Measurements from ENCODE around the gene ALPL. TPM values are rescaled to one million over a fixed set of nuclear protein-coding genes. Genes with fewer than 3 reads are reported as not detected.

Gene ALPL
- total and polyA plus RNA-seq, 7 donors, result 0.36 to 7.8 (median 2.3) TPM

DNA sequence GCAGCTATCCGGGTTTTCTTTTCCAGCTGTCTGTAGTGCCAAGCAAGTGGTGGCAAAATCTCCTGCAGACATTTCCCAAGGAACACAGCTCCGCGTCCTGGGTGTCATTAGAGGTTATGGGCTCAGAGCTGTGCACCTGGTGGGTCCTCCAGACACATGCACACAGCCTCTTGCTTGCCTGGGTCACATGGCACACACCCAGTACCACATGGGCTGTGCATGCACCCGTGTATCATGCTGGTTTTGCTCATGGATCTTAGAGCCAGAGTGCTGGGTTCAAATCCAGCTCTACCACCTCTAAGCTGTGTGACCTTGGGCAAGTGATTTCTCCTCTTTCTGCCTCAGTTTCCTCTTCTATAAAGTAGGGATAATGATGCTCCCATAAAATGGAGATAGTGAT, 61.7 kb downstream of the ALPL start:
- DNase-seq, result no peak
- WGBS, 2 donors, result 88 to 89% methylated on average over 4 of the region's 4 CpGs
- H3K9me3 ChIP-seq, result no peaks in the 10 kb centered on the region
- H3K4me1 ChIP-seq, result peaks cover 0 to 14% (median 13%) of the 10 kb centered on the region in 4 donors
- H3K36me3 ChIP-seq, result no peaks in the 10 kb centered on the region
- no peak overlapping the region for H3K27ac ChIP-seq
- intact Hi-C loops (cut with DNase I), result no loop called here
- H3K27me3 ChIP-seq, result no peaks in the 10 kb centered on the region
- H3K4me3 ChIP-seq, result no peak overlapping the region
- TF ChIP-seq POLR2AphosphoS5 (IDR thresholded peaks at IDR 0.05) (no peak), EP300 (IDR thresholded peaks at IDR 0.05) (no peak), POLR2A (IDR thresholded peaks at IDR 0.05) (no peak)
- TF ChIP-seq, protein P1, sequence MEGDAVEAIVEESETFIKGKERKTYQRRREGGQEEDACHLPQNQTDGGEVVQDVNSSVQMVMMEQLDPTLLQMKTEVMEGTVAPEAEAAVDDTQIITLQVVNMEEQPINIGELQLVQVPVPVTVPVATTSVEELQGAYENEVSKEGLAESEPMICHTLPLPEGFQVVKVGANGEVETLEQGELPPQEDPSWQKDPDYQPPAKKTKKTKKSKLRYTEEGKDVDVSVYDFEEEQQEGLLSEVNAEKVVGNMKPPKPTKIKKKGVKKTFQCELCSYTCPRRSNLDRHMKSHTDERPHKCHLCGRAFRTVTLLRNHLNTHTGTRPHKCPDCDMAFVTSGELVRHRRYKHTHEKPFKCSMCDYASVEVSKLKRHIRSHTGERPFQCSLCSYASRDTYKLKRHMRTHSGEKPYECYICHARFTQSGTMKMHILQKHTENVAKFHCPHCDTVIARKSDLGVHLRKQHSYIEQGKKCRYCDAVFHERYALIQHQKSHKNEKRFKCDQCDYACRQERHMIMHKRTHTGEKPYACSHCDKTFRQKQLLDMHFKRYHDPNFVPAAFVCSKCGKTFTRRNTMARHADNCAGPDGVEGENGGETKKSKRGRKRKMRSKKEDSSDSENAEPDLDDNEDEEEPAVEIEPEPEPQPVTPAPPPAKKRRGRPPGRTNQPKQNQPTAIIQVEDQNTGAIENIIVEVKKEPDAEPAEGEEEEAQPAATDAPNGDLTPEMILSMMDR (IDR thresholded peaks at IDR 0.05), result no peak

DNA sequence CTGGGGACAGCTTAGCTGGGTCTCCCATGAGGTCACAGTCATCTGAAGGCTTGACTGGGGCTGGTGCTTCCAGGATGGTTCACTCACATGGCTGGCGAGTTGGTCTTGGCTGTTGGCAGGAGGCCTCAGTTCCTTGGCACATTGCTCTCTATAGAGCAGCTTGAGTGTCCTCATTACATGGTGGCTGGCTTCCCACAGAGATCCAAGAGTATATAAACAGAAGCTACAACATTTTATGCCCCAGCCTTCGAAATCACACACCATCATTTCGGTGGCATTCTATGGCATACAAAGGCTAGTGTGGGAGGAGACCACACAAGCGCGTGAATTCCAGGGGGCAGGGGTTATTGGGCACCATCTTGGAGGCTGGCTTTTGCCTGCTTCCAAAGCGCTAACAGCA, 63.0 kb downstream of the ALPL start:
- intact Hi-C loops (cut with DNase I), result no loop called here
- DNase-seq, result no peak
- Histone ChIP-seq H3K36me3 (no peaks in the 10 kb centered on the region), H3K27ac (no peak overlapping the region), H3K4me1 (peaks cover 0 to 14% (median 13%) of the 10 kb centered on the region in 4 donors), H3K9me3 (no peaks in the 10 kb centered on the region), H3K27me3 (no peaks in the 10 kb centered on the region), H3K4me3 (no peak overlapping the region)
- TF ChIP-seq POLR2A (IDR thresholded peaks at IDR 0.05), result no peak
- TF ChIP-seq, protein P1 (IDR thresholded peaks at IDR 0.05), result no peak
- TF ChIP-seq POLR2AphosphoS5 (IDR thresholded peaks at IDR 0.05), result no peak
- no peak for TF ChIP-seq EP300 (IDR thresholded peaks at IDR 0.05)
- WGBS, 2 donors, result 93 to 94% methylated on average over 6 of the region's 6 CpGs

DNA sequence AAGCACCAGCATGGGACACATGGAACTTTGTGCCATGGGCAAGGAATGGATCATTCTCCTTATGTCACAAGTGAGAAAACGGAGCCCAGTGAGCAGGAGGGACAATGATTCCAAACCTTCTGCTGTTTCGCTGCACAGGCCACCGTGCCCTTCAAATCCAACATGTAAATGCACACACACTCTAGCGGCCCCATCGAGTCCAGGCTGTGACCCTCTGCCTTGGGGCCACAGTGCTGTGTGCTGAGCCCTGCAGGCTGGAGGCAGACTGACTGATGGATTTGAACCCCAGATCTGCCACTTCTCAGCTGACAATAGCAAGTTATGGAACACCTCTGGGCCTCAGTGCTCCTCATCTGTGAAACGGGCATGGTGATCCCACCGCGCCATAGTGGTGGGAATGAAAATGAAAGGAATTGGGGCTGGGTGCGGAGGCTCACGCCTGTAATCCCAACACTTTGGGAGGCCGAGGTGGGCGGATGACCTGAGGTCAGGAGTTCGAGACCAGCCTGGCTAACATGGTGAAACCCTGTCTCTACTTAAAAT, 63.6 kb downstream of the ALPL start:
- Histone ChIP-seq H3K36me3 (no peaks in the 10 kb centered on the region), H3K4me3 (no peak overlapping the region), H3K4me1 (peaks cover 0 to 14% (median 13%) of the 10 kb centered on the region in 4 donors), H3K9me3 (no peaks in the 10 kb centered on the region), H3K27me3 (no peaks in the 10 kb centered on the region), H3K27ac (no peak overlapping the region)
- no peak for DNase-seq
- TF ChIP-seq EP300 (IDR thresholded peaks at IDR 0.05), result no peak
- TF ChIP-seq, protein P1 (IDR thresholded peaks at IDR 0.05), result no peak
- no peak for TF ChIP-seq POLR2A (IDR thresholded peaks at IDR 0.05)
- TF ChIP-seq POLR2AphosphoS5 (IDR thresholded peaks at IDR 0.05), result no peak
- intact Hi-C loops (cut with DNase I), result no loop called here
- whole genome bisulfite sequencing, 2 donors, result 87 to 88% methylated on average over 13 of the region's 13 CpGs

DNA sequence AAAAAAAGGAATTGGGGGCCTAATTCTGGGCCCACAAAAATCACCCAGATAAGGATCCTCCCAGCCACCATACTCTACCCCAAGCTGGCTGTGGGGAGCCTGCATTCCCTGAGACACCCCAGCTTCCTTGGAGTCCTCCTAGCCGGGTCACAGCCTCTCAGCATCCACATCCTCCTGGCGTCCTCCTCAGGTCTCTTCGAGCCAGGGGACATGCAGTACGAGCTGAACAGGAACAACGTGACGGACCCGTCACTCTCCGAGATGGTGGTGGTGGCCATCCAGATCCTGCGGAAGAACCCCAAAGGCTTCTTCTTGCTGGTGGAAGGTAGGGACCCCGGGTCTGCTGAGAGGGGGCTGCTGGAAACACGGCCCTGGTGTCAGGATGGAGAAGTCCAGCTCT, 64.3 kb downstream of the ALPL start:
- H3K4me3 ChIP-seq, result no peak overlapping the region
- H3K27ac ChIP-seq, result peak overlapping the region in 1 of 4 donors; percentile 85
- DNase-seq, result no peak
- WGBS, 2 donors, result 59 to 75% methylated on average over 11 of the region's 11 CpGs
- TF ChIP-seq POLR2AphosphoS5 (IDR thresholded peaks at IDR 0.05) (no peak), POLR2A (IDR thresholded peaks at IDR 0.05) (no peak)
- no peaks in the 10 kb centered on the region for H3K27me3 ChIP-seq
- H3K9me3 ChIP-seq, result no peaks in the 10 kb centered on the region
- H3K4me1 ChIP-seq, result peaks cover 0 to 14% (median 13%) of the 10 kb centered on the region in 4 donors
- no peaks in the 10 kb centered on the region for H3K36me3 ChIP-seq
- intact Hi-C loops (cut with DNase I), result no loop called here

DNA sequence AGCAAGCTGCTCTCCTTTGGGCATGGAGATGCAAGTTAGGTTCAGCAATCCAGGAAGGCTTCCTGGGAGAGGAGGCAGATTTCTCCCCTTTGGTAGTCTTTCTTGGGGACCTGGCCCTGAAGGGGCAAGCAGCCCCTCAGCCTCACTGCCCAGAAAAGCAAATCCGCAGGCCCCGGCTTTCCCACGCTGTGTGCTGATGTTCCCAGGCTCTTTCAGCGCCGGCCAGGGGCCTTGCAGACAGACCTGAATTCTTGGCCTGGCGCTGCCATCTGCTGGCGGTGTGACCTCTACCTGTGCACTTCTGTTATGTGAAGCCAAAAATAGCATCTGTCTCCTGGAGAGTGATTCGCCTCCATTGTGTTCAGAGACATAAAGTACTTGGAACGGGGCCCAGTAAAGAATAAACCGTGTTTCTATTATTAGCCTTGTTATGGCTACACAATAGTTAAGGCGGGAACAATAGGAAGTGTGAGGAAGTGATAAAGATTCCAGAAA, 64.8 kb downstream of the ALPL start:
- DNase-seq, result peak; percentile 77
- 5 to 13% methylated on average over 11 of the region's 11 CpGs for WGBS, 2 donors
- H3K4me3 ChIP-seq, result no peak overlapping the region
- TF ChIP-seq, protein P1 (IDR thresholded peaks at IDR 0.05), result peak in 3 of 4 experiments; percentile 19 to 34 (median 19)
- no peak for TF ChIP-seq EP300 (IDR thresholded peaks at IDR 0.05)
- TF ChIP-seq POLR2AphosphoS5 (IDR thresholded peaks at IDR 0.05), result peak in 1 of 4 donors; percentile 31
- intact Hi-C loops (cut with DNase I), result loop anchor here (2.0 kb wide), 1 partner anchor 65 kb away; the partner anchor contains the start of gene ALPL
- H3K27ac ChIP-seq, result peak overlapping the region in 3 of 4 donors; percentile 33 to 85 (median 60)
- peaks cover 0 to 14% (median 13%) of the 10 kb centered on the region in 4 donors for H3K4me1 ChIP-seq
- H3K9me3 ChIP-seq, result no peaks in the 10 kb centered on the region
- H3K27me3 ChIP-seq, result no peaks in the 10 kb centered on the region
- H3K36me3 ChIP-seq, result no peaks in the 10 kb centered on the region
